ENCODE measurements around the gene HDDC3.
"Not testable (repeated sequence)": the region's sequence is repeated elsewhere in the genome, so short reads cannot be mapped to it uniquely, and the experiment has no call there.

Gene HDDC3

GRCh38 chr15:90903733-90904536 lies 28.4 kb downstream of the HDDC3 start:
- Mint-ChIP-seq H3K9me3 (no peaks in the 10 kb centered on the region), H3K4me3 (peak overlapping the region; percentile 82)

GRCh38 chr15:90902840-90903732 lies 29.3 kb downstream of the HDDC3 start, which contains the start of gene MAN2A2:
TSS of gene MAN2A2 (plus strand) at chr15:90903302. CDS start at chr15:90904208, 906 bp downstream.
- peak within 1 kb of the TSS; percentile 93 for H3K27ac Mint-ChIP-seq
- peaks cover 30% of the 10 kb centered on the region for H3K4me1 Mint-ChIP-seq (ENCODE audit: low read depth)
- peaks cover 48% of the 10 kb centered on the region for H3K36me3 Mint-ChIP-seq (ENCODE audit: low read depth)
- peak within 1 kb of the TSS; percentile 86 for H3K4me3 Mint-ChIP-seq
- no peaks in the 10 kb centered on the region for H3K27me3 Mint-ChIP-seq
- DNase-seq, result peak; percentile 88
- no peaks in the 10 kb centered on the region for H3K9me3 Mint-ChIP-seq

More at GRCh38 chr15:90903733-90904536, 28.4 kb downstream of the HDDC3 start:
- Mint-ChIP-seq H3K36me3 (ENCODE audit: low read depth) (peaks cover 54% of the 10 kb centered on the region), H3K27me3 (no peaks in the 10 kb centered on the region), H3K4me1 (ENCODE audit: low read depth) (peaks cover 30% of the 10 kb centered on the region), H3K27ac (peak overlapping the region; percentile 89)
- no peak for DNase-seq

- Mint-ChIP-seq H3K4me3 (peak overlapping the region; percentile 86), H3K36me3 (ENCODE audit: low read depth) (peaks cover 40% of the 10 kb centered on the region), H3K27ac (peak overlapping the region; percentile 93), H3K4me1 (ENCODE audit: low read depth) (peaks cover 30% of the 10 kb centered on the region), H3K27me3 (no peaks in the 10 kb centered on the region), H3K9me3 (no peaks in the 10 kb centered on the region)
- peak; percentile 85 for DNase-seq
Measured at GRCh38 chr15:90902040-90902839, 30.1 kb downstream of the HDDC3 start.

GRCh38 chr15:90901175-90902039 lies 30.9 kb downstream of the HDDC3 start:
- no peak for DNase-seq
- Mint-ChIP-seq H3K4me3 (peak overlapping the region; percentile 86), H3K27ac (peak overlapping the region; percentile 93), H3K9me3 (no peaks in the 10 kb centered on the region), H3K4me1 (ENCODE audit: low read depth) (peaks cover 30% of the 10 kb centered on the region), H3K27me3 (no peaks in the 10 kb centered on the region), H3K36me3 (ENCODE audit: low read depth) (peaks cover 32% of the 10 kb centered on the region)

GRCh38 chr15:90897131-90897655 lies 35.2 kb downstream of the HDDC3 start:
- H3K4me3 Mint-ChIP-seq, H3K9me3 Mint-ChIP-seq, DNase-seq, H3K27ac Mint-ChIP-seq, H3K27me3 Mint-ChIP-seq: not testable (repeated sequence)
- peaks cover 14% of the 10 kb centered on the region for H3K4me1 Mint-ChIP-seq (ENCODE audit: low read depth)
- H3K36me3 Mint-ChIP-seq (ENCODE audit: low read depth), result peaks cover 12% of the 10 kb centered on the region

GRCh38 chr15:90895571-90896117 lies 36.7 kb downstream of the HDDC3 start:
- DNase-seq, result no peak

GRCh38 chr15:90893175-90894090 lies 38.9 kb downstream of the HDDC3 start:
- Mint-ChIP-seq H3K4me1 (ENCODE audit: low read depth) (peaks cover 2% of the 10 kb centered on the region), H3K27ac (no peak overlapping the region), H3K9me3 (no peaks in the 10 kb centered on the region), H3K4me3 (no peak overlapping the region), H3K36me3 (ENCODE audit: low read depth) (peaks cover 10% of the 10 kb centered on the region), H3K27me3 (no peaks in the 10 kb centered on the region)
- DNase-seq, result no peak

More at GRCh38 chr15:90895571-90896117, 36.7 kb downstream of the HDDC3 start:
- H3K4me1 Mint-ChIP-seq (ENCODE audit: low read depth), result peaks cover 2% of the 10 kb centered on the region
- no peak overlapping the region for H3K27ac Mint-ChIP-seq
- H3K9me3 Mint-ChIP-seq, result no peaks in the 10 kb centered on the region
- H3K4me3 Mint-ChIP-seq, result no peak overlapping the region
- no peaks in the 10 kb centered on the region for H3K27me3 Mint-ChIP-seq
- peaks cover 10% of the 10 kb centered on the region for H3K36me3 Mint-ChIP-seq (ENCODE audit: low read depth)

- Mint-ChIP-seq H3K36me3 (ENCODE audit: low read depth) (peaks cover 10% of the 10 kb centered on the region), H3K27ac (no peak overlapping the region), H3K4me1 (ENCODE audit: low read depth) (peaks cover 2% of the 10 kb centered on the region), H3K9me3 (no peaks in the 10 kb centered on the region), H3K4me3 (no peak overlapping the region), H3K27me3 (peaks cover 2% of the 10 kb centered on the region)
- DNase-seq, result no peak
Measured at GRCh38 chr15:90892498-90893174, 39.7 kb downstream of the HDDC3 start.

- Mint-ChIP-seq H3K9me3 (no peaks in the 10 kb centered on the region), H3K27ac (no peak overlapping the region), H3K4me1 (ENCODE audit: low read depth) (peaks cover 2% of the 10 kb centered on the region), H3K4me3 (no peak overlapping the region), H3K36me3 (ENCODE audit: low read depth) (peaks cover 10% of the 10 kb centered on the region), H3K27me3 (peaks cover 2% of the 10 kb centered on the region)
- DNase-seq, result no peak
Measured at GRCh38 chr15:90892023-90892422, 40.3 kb downstream of the HDDC3 start.

GRCh38 chr15:90891346-90891949 lies 40.9 kb downstream of the HDDC3 start:
- Mint-ChIP-seq H3K9me3 (no peaks in the 10 kb centered on the region), H3K27ac (no peak overlapping the region), H3K27me3 (peaks cover 2% of the 10 kb centered on the region), H3K4me3 (no peak overlapping the region), H3K36me3 (ENCODE audit: low read depth) (peaks cover 10% of the 10 kb centered on the region), H3K4me1 (ENCODE audit: low read depth) (peaks cover 2% of the 10 kb centered on the region)
- DNase-seq, result no peak

GRCh38 chr15:90890839-90891238 lies 41.5 kb downstream of the HDDC3 start:
- H3K4me3 Mint-ChIP-seq, result no peak overlapping the region
- no peak overlapping the region for H3K27ac Mint-ChIP-seq
- peaks cover 5% of the 10 kb centered on the region for H3K4me1 Mint-ChIP-seq (ENCODE audit: low read depth)
- peaks cover 2% of the 10 kb centered on the region for H3K27me3 Mint-ChIP-seq
- no peaks in the 10 kb centered on the region for H3K9me3 Mint-ChIP-seq
- H3K36me3 Mint-ChIP-seq (ENCODE audit: low read depth), result peaks cover 10% of the 10 kb centered on the region
- DNase-seq, result no peak

Data from activated T-cell treated with anti-CD3 and anti-CD28 coated beads, Interleukin-2, amount 50 U/mL, for 24 hours (primary cell).